Measurements from ENCODE around the gene MBIP.

MBIP gene

DNA sequence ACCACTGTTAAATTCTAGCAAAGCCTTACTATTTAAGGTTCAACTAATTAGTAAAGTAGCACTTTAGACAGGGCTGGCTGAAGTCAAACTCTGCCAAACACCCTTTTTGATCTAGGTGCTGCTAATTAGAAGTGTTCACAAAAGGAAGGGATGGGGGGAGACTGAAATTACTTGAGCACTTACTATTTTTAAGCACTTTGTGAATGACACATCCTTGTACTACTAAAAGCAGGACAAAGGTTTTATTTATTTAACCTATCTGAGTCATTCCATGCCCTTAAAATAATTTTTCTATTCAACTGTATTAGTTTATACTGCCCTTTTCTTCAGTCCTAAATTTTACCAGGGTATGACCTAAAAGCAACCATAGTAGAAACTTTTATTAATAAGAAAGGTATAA, 20.1 kb downstream of the MBIP start:
- Histone ChIP-seq H3K4me3 (ENCODE audit: low read depth, low read length) (no peak overlapping the region), H3K36me3 (ENCODE audit: control insufficient read depth in 2 of 2, insufficient read depth in 1 of 2, low read length in 2 of 2) (peaks cover 47 to 72% of the 10 kb centered on the region in 2 experiments), H3K27ac (ENCODE audit: extremely low read depth, low read depth, low read length) (no peak overlapping the region), H3K9me3 (ENCODE audit: control insufficient read depth, insufficient read depth, low read depth, low read length) (no peaks in the 10 kb centered on the region), H3K4me1 (ENCODE audit: control insufficient read depth, insufficient read depth, low read length) (no peaks in the 10 kb centered on the region)
- ChIA-PET CTCF (no interaction called here), POLR2A (no interaction called here)
- TF ChIP-seq SCRT2 (tag by site-specific recombination; IDR thresholded peaks at IDR 0.05) (no peak), SALL2 (tag by site-specific recombination; IDR thresholded peaks at IDR 0.05; ENCODE audit: borderline replicate concordance) (no peak), ZNF138 (tag by site-specific recombination; IDR thresholded peaks at IDR 0.05; ENCODE audit: borderline replicate concordance) (no peak), ZFP69B (tag by site-specific recombination; IDR thresholded peaks at IDR 0.05) (no peak), MEIS1 (CRISPR knock-in tag; IDR thresholded peaks at IDR 0.05; ENCODE audit: borderline replicate concordance) (no peak), ZNF335 (tag by site-specific recombination; conservative IDR thresholded peaks at IDR 0.05) (no peak), HOXC10 (CRISPR knock-in tag; IDR thresholded peaks at IDR 0.05) (no peak), SCRT1 (tag by site-specific recombination; IDR thresholded peaks at IDR 0.05; ENCODE audit: borderline replicate concordance) (no peak), ZNF146 (tag by site-specific recombination; IDR thresholded peaks at IDR 0.05) (no peak)
- TF ChIP-seq, protein P1, sequence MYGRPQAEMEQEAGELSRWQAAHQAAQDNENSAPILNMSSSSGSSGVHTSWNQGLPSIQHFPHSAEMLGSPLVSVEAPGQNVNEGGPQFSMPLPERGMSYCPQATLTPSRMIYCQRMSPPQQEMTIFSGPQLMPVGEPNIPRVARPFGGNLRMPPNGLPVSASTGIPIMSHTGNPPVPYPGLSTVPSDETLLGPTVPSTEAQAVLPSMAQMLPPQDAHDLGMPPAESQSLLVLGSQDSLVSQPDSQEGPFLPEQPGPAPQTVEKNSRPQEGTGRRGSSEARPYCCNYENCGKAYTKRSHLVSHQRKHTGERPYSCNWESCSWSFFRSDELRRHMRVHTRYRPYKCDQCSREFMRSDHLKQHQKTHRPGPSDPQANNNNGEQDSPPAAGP (tag by site-specific recombination; IDR thresholded peaks at IDR 0.05) = no peak
- TF ChIP-seq, protein P2, sequence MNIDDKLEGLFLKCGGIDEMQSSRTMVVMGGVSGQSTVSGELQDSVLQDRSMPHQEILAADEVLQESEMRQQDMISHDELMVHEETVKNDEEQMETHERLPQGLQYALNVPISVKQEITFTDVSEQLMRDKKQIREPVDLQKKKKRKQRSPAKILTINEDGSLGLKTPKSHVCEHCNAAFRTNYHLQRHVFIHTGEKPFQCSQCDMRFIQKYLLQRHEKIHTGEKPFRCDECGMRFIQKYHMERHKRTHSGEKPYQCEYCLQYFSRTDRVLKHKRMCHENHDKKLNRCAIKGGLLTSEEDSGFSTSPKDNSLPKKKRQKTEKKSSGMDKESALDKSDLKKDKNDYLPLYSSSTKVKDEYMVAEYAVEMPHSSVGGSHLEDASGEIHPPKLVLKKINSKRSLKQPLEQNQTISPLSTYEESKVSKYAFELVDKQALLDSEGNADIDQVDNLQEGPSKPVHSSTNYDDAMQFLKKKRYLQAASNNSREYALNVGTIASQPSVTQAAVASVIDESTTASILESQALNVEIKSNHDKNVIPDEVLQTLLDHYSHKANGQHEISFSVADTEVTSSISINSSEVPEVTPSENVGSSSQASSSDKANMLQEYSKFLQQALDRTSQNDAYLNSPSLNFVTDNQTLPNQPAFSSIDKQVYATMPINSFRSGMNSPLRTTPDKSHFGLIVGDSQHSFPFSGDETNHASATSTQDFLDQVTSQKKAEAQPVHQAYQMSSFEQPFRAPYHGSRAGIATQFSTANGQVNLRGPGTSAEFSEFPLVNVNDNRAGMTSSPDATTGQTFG (tag by site-specific recombination; IDR thresholded peaks at IDR 0.05; ENCODE audit: borderline replicate concordance) = no peak

- H3K4me3 ChIP-seq (ENCODE audit: low read depth, low read length) = no peak overlapping the region
- TF ChIP-seq ZSCAN4 (tag by site-specific recombination; IDR thresholded peaks at IDR 0.05) = no peak
- no peak for TF ChIP-seq ZNF843 (tag by site-specific recombination; IDR thresholded peaks at IDR 0.05)
- TF ChIP-seq ZNF692 (tag by site-specific recombination; IDR thresholded peaks at IDR 0.05) = no peak
- no peak for TF ChIP-seq ZNF302 (tag by site-specific recombination; IDR thresholded peaks at IDR 0.05; ENCODE audit: low read depth)
- TF ChIP-seq BCL11B (tag by site-specific recombination; IDR thresholded peaks at IDR 0.05; ENCODE audit: low read depth) = no peak
- TF ChIP-seq, protein P3, sequence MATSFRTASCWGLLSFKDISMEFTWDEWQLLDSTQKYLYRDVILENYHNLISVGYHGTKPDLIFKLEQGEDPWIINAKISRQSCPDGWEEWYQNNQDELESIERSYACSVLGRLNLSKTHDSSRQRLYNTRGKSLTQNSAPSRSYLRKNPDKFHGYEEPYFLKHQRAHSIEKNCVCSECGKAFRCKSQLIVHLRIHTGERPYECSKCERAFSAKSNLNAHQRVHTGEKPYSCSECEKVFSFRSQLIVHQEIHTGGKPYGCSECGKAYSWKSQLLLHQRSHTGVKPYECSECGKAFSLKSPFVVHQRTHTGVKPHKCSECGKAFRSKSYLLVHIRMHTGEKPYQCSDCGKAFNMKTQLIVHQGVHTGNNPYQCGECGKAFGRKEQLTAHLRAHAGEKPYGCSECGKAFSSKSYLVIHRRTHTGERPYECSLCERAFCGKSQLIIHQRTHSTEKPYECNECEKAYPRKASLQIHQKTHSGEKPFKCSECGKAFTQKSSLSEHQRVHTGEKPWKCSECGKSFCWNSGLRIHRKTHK (tag by site-specific recombination; IDR thresholded peaks at IDR 0.05) = no peak
- TF ChIP-seq MYNN (tag by site-specific recombination; IDR thresholded peaks at IDR 0.05; ENCODE audit: borderline replicate concordance) = no peak
- TF ChIP-seq WT1 (tag by site-specific recombination; IDR thresholded peaks at IDR 0.05) = no peak
- no peaks in the 10 kb centered on the region for H3K9me3 ChIP-seq (ENCODE audit: control insufficient read depth, insufficient read depth, low read depth, low read length)
- peaks cover 32 to 43% of the 10 kb centered on the region in 2 experiments for H3K36me3 ChIP-seq (ENCODE audit: control insufficient read depth in 2 of 2, insufficient read depth in 1 of 2, low read length in 2 of 2)
- no peaks in the 10 kb centered on the region for H3K4me1 ChIP-seq (ENCODE audit: control insufficient read depth, insufficient read depth, low read length)
- POLR2A ChIA-PET = no interaction called here
- CTCF ChIA-PET = interaction anchor here (0.6 to 1.1 kb wide), 3 partner anchors 18 to 459 kb away, joined by 3 to 5 read pairs (median 3); no protein-coding TSS in a partner anchor
- H3K27ac ChIP-seq (ENCODE audit: extremely low read depth, low read depth, low read length) = no peak overlapping the region
Measured at GRCh38 chr14:36295642-36296627, 24.5 kb downstream of the MBIP start.
